Measurements from ENCODE around the gene RUBCNL.

The RUBCNL gene

DNA sequence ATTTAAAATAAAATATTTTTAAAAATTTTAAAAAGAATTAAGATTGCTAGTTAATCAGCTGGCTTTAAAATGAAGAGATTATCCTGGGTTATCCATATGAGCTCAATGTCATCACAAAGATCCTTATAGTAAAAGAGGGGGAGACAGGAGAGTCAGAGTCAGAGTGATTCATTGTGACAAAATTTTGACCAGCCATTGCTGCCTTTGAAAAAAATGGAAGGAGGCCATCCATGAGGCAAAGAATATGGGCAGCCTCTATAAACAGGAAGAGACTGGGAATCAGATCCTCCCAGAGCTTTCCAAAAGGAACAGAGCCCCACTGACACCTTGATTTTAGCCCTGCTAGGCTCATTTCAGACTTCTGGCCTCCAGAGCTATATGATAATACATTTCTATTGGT lies 9.3 kb upstream of the RUBCNL start:
- TF ChIP-seq, protein P1, sequence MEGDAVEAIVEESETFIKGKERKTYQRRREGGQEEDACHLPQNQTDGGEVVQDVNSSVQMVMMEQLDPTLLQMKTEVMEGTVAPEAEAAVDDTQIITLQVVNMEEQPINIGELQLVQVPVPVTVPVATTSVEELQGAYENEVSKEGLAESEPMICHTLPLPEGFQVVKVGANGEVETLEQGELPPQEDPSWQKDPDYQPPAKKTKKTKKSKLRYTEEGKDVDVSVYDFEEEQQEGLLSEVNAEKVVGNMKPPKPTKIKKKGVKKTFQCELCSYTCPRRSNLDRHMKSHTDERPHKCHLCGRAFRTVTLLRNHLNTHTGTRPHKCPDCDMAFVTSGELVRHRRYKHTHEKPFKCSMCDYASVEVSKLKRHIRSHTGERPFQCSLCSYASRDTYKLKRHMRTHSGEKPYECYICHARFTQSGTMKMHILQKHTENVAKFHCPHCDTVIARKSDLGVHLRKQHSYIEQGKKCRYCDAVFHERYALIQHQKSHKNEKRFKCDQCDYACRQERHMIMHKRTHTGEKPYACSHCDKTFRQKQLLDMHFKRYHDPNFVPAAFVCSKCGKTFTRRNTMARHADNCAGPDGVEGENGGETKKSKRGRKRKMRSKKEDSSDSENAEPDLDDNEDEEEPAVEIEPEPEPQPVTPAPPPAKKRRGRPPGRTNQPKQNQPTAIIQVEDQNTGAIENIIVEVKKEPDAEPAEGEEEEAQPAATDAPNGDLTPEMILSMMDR (IDR thresholded peaks at IDR 0.05; ENCODE audit: low read depth, low read length): no peak
- H3K4me3 ChIP-seq (ENCODE audit: low read depth, low read length): no peak overlapping the region

DNA sequence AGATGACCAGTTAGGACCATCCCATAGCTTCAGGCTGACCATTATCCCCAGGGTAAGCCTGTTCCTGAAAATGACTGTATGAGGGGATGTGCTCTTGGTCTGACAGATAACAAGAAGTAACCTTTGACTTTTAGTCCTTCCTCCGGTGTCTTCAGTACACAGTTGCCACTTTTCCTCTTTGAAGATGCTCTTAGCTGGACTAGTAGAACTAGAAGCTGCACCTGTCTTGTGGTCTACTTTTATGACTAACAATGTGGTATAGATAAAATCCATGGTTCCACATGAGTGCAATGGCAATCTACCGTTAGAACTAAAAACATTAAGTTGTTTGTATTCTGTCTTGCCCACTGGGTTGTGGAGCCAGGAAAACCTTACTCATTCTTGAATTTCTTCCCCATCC lies 5.9 kb upstream of the RUBCNL start:
- TF ChIP-seq, protein P1 (IDR thresholded peaks at IDR 0.05; ENCODE audit: low read depth, low read length): no peak

DNA sequence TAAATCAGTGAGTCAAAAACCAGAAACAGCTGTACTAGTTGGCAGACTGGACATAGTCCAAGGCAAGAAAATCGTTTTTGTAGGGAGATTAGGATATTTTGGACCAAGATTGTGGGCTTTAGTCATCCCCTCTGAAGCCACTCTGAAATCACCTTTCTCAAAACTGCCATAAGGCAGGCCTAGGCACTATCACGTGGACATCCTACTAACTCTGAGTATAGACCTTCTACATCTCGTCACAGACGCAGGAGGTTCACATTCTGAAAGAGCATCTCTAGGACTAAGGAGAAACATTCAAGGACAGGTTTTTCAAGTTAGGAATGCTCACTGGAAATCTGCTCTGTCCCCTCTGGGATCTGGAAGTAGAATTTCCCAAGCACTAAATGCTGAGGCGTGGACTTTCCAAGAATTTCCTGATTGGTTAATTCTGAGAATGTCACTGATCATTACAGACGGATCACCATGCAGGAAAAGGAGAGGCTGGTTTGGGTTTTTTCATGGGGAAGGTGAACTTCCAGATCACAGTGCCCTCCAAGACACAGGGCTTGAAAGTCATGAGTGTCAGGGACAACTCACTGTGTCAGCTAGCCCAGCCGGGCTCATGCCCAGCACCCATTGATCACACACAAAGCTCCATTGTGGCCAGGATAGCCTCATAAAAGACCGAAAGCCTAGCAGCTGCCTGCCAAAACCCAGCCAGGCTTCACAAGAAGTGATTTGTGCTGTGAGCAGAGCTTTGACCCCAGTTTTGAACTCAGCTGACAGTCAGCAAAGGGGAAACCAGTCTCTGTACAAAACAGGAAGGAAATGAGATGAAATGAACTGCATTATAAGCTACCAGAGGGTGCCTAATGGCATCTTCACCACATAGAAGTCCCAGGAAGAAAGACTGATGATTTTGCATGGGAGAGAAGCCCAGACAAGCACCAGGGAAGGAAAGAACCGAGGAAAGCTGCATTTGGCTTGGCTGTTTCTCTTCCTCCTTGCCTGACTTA lies 2.7 kb upstream of the RUBCNL start:
- H3K4me3 ChIP-seq (ENCODE audit: low read depth, low read length): no peak overlapping the region

More for the DNA sequence above, 5.9 kb upstream of the RUBCNL start:
- H3K4me3 ChIP-seq (ENCODE audit: low read depth, low read length): no peak overlapping the region

DNA sequence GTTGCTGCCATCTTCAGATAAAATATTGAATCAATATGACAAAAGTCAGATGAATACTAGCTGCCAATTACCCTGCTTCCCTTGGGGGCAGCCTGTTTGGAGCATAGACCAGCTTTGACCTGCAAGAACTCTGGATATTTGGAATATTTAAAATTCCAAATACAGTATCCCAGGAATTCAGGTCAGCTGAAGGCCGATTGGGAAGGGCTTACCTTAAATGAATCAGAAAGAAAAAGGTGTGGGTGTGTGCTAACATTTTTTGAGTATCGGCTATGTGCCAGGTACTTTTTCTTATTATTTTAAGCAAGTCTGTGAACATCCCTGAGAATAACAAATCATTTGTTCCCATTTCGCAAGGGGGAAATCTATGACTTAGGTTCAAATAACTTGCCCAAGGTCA lies 1.8 kb upstream of the RUBCNL start:
- H3K4me3 ChIP-seq (ENCODE audit: low read depth, low read length): no peak overlapping the region
- TF ChIP-seq, protein P1 (IDR thresholded peaks at IDR 0.05; ENCODE audit: low read depth, low read length): no peak

More for the DNA sequence above, 2.7 kb upstream of the RUBCNL start:
- TF ChIP-seq, protein P1 (IDR thresholded peaks at IDR 0.05; ENCODE audit: low read depth, low read length): no peak

DNA sequence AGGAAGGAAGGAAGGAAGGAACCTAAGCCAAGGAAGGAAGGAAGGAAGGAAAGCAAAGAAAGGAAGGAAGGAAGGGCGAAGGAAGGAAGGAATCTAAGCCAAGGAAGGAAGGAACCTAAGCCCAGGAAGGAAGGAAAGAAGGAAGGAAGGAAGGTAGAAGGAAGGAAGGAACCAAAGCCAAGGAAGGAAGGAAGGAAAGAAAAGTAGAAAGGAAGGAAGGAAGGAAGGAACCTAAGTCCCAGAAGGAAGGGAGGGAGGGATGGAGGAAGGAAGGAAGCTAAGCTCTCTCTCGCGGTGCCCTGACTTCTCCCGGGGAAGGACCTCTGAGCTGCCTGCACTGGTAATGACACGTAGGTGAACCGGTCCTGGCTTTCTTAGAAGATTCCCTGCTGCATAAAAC lies 1.3 kb upstream of the RUBCNL start:
- TF ChIP-seq, protein P1 (IDR thresholded peaks at IDR 0.05; ENCODE audit: low read depth, low read length): no peak
- no peak overlapping the region for H3K4me3 ChIP-seq (ENCODE audit: low read depth, low read length)

DNA sequence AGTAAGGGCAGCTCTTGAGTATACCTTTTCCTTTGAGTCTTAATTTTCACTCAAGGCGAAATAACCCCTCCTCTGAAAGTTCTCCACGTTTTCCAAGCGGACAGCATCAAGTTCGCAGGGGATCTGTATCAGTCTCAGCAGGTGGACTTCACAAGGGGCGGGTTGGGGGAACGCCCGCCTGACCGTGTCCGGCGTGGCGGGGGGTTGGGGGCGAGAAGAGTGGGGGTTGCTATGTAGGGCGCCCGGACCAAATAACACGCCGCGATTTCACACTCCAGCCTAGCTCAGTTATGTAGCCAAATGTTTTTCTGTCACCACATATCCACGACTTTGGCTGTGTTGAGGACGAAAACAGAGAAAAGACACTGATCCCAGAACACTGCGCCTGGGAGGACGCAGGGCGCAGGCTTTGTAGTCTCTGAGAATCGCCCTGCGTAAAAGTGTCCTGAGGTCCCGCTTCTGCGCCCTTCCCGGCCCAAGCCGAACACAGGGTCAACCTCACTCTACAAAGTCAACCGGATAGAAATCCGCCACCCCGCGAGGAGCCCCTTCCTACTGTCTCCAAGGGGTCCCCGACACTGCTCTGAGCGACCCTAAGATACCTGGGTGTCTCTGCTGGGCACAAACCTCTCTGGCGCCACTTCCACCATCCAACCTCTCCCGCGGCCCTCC lies 524 bp downstream of the RUBCNL start:
- no peak overlapping the region for H3K4me3 ChIP-seq (ENCODE audit: low read depth, low read length)
- TF ChIP-seq, protein P1 (IDR thresholded peaks at IDR 0.05; ENCODE audit: low read depth, low read length): no peak

DNA sequence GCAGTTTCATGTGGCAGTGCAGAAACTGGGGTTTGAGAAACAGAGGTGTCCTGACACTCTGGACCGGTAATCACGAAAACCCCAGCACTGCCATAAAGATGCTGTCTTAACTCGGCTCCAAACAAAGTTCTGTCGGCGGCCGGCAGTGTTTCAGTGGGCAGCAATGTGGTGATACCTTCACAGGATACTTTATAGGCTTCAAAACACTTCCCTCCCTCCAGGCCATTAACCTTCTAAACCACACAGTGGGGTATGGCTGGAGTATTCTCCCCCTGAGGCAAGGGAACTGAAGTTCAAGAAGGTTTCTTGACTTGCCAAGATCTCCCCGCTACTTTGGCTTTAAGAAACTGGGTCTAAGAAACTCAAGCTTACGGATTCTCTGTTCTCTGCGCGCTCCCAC lies 1.1 kb downstream of the RUBCNL start:
- TF ChIP-seq, protein P1 (IDR thresholded peaks at IDR 0.05; ENCODE audit: low read depth, low read length): no peak
- H3K4me3 ChIP-seq (ENCODE audit: low read depth, low read length): no peak overlapping the region
